Hematopoietic multipotent progenitor cell (in vitro differentiated cells): ENCODE results near the gene C5orf63. TPM values are rescaled to one million over a fixed set of nuclear protein-coding genes. Genes with fewer than 3 reads are reported as not detected.
A peak's percentile ranks its signal among the peaks of the same experiment; 100 is the strongest.
"Not testable (repeated sequence)": the region's sequence is repeated elsewhere in the genome, so short reads cannot be mapped to it uniquely, and the experiment has no call there.

Source experiments
- DNase-seq, 3 donors: peaks; one replicate each; pipeline ENCODE4 v3.0.0-alpha.2; 2011 to 2015; ENCODE audit warnings: low read depth in 2 of 3, low spot score in 2 of 3
- total RNA-seq: library from RNA; depleted of rRNA; stranded (reverse); fragments of >200 nt; gene quantifications from one replicate; pipeline ENCODE4 v1.2.3, GENCODE V29; 2012

C5orf63 gene
- total RNA-seq, 1 donor: 2.2 TPM

DNA sequence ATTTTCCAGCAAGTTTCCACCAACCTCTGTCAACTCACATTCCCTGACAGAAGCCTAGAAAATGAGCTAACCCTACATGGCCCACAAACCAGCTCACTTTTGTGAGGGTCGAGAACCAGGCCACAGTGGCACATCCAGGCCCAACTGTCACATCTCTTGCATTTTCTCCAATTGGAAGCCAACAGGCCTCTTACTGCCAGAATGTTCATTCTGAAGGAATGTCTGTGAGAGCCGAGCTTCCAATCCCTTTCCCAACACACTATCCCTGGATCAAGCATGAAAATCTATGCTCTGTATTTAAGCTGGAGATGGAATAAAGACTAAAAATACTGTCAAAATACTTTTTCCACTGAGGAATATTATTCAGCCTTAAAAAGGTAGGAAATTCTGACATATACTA, 62.9 kb downstream of the C5orf63 start:
- DNase-seq: no peak

DNA sequence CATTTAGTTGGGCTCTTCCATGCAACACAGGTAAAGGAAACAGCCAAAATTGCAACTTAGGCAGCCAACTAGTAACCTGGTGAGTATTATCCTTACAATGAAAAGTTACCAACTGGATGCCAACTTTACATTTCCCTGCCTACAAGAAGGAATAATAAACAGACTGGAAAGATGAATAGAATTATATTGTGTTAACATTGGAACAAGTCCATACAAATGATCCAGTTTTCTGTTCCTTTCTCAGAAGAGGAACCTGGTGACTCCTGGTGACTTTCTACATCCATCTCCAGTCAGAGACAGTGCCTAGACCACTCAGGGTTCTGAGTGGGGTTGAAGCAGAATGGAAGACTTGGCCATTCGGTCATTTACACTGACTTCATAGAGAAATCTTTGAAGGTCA, 63.5 kb downstream of the C5orf63 start:
- DNase-seq: no peak

DNA sequence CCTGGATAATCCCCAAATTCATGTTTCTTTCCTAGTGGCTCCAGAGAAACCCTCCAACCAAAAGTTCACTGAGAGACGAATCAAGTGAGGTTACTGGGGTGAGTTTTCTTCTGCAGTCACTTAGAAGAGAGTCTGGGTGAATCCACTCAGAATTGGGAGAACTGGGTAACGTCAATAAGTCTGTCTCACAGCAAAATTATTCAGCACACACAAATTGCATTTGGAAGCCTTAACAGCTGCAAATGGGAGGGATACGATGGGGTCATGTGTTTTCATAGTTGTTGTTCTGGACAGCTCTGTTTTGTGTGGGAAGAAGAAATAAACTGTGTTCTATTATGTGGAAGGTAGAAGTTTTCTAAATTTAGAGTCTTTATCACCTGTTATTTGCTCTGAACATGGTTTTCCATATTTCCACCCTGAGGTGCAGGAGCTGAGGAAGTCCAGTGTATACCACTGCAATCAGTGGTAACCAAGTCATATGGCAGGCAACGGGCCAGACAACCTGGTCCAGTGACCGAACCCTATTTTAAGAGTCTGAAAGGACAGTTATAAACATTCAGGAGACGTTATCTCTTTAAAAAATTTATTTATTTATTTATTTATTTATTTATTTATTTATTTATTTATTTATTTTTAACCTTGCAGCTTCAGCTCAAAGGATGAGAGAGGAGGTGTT, 64.9 kb downstream of the C5orf63 start:
- DNase-seq: no peak

DNA sequence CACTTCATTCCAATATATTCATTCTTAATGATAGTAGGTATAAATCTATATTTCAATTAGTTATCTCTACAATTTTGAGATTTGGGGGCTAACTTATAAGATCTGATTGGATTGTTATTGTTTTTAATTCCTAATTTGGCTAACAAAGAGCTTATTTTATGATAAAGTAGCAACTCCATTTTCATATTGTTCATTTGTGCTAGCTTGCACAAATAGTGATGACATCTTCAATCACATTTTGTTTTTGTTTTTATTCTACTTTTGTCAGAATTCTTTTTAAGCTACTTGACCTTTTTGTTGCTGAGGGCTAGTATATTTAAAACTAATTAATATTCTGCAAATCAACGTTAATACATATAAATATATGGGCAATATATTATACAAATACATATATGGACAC, 65.8 kb downstream of the C5orf63 start:
- no peak for DNase-seq

DNA sequence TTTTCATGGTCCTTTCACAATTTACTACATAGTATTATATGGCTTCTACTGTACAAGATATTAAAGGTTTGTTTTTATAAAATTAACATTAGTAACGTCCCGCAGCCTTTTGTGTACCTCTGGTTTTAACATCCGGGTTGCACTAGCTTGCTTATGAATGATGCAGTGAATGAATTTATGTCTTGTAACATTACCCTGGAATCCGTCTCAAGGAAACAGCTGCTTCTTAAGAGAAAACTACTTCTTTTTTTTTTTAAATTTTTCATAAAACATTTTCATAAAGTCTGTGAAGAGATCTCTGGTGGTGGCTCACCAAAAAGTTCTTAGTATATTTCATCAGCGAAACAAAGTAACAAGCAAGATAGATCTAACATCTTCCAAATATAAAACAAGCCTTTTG, 66.6 kb downstream of the C5orf63 start:
- peak in 1 of 3 donors; percentile 70 for DNase-seq

DNA sequence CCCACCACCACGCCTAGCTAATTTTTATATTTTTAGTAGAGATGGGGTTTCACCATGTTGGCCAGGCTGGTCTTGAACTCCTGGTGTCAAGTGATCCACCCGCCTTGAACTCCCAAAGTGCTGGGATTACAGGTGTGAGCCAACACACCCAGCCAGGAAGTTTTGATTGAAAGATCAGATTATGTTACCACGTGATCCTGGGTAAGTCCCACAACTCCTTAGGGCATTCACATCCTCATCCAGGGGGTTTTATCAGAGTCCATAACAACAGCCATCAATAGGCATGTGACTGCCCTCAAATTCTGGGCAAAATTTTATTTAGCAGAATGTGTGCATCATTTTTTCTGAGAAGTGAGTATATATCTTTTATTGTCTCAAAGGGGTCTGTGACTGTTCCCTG, 68.0 kb downstream of the C5orf63 start:
- not testable (repeated sequence) for DNase-seq

DNA sequence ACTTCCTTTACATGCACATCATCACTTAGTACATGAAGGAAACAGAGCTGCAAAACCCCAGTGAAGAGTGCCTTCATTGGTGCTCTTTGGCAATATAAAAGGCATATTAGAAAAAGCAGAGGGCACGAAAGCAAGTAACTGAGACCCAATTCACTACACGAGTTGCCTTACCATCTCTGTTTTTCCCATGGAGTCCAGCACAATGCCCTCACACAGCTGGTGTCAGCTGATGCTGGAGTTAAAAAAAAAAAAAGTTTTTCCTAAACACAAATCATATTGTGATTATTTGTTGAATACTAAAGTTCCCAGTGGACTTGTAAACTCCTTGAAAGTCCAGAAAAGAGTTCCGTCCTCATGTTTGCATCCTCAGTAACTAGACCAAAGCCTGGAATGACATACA, 68.6 kb downstream of the C5orf63 start:
- DNase-seq: no peak

DNA sequence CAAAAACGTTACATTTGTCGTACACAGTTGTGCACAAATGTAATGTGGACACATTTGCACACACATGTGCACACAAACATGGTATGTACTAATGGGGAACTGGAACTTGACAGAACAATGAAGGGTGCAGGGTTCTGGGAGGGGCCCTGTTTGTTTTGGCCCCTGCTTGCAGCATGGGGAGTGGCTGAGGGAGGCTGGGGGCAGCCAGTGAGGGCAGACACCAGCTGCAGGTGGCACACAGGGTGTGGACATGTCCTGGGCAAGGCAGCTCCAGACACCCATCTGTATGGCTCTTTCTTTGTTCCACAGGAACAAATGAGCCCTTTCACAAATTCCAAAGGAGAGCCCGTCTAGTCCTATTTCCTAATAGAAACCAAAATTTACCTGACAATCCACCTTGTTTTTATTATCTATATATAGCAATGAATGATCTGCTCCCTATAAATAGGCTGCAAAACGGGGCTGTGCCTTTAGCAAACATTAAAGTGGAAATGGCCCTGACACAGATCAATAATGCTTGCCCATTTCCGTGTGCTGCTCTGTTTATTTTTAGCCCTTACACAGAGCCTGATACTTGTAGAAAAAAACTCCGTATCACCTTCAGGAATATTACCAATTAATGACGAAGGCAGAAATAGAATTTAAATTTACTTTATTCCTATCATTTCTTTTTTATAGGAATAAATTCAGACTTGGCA, 69.4 kb downstream of the C5orf63 start:
- no peak for DNase-seq

DNA sequence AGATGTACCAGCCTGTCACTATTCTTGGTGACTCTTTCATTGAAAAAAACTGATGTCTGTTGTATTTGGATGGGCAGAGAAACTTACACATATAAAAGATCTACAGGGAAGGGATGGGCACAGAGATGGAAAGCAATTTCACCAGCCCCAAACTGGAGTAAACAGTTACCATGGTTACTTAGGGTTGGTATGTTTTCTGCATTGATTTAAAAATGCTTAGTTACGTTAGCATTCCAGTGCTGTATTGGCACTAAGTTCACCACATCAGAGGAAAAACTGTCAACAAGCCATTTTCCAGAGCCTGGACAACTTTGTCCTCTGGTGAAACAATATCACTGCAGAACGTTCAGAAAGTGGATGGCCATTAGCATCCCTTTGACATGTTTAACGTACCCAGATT, 70.9 kb downstream of the C5orf63 start:
- no peak for DNase-seq

DNA sequence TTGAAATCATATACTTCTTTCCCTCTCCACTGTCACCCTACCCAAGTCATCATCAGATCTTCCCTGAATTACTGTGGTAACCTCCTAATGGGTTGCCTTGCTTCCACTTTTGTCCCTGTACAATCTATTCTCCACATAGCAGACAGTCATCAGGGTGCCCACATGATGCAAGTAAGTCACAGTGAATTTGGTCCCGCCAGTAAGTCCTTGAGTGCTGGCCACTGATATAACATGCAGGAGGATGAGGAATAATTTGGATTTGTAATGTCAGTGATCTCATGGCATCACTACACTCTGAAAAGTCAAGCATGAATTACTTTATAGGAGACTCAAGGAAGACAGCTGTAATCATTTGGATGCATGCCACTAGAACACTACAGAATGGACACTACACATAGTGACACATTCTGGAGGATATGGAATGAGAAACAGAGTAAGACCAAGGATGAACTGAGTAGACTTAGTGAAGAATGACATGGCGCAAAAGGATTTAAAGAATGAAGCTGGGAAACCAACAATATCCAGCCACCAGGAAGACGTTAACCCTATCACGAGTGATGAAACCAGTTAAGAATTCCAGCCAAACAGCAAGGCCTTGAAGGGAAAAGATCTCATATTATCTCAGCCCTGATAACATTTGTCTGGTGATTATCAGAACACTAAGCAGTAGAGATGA, 71.5 kb downstream of the C5orf63 start:
- DNase-seq: no peak

Other genes with a start within 250 kb of the C5orf63 start
- gene MARCHF3, start 42.9 kb downstream of the C5orf63 start, total RNA-seq: 13.7 TPM
- gene MEGF10, start 217.3 kb upstream of the C5orf63 start, total RNA-seq: 0.27 TPM